Smooth muscle cell (in vitro differentiated cells): ENCODE results near the gene GDPD5. TPM values are rescaled to one million over a fixed set of nuclear protein-coding genes. Genes with fewer than 3 reads are reported as not detected.

Experiments used
- DNase-seq: peaks from one replicate; lab custom pipeline; 2025; ENCODE audit not compliant: unreplicated experiment; lab: John Stamatoyannopoulos, UW
- H2AFZ ChIP-seq: fragments of 200-600 bp; sonication (generic); 2 replicates; pipeline ENCODE4 v1.6.0; 2016; ENCODE audit warnings: antibody characterized with exemption, low read depth, mild to moderate bottlenecking
- H3F3A ChIP-seq: fragments of 200-600 bp; sonication (generic); 2 replicates; pipeline ENCODE4 v1.6.0; 2017; ENCODE audit warnings: antibody characterized with exemption, low read depth
- H3K27ac ChIP-seq: fragments of 200-600 bp; sonication (generic); 2 replicates; pipeline ENCODE4 v1.5.1; 2016; ENCODE audit warnings: low read depth, mild to moderate bottlenecking
- H3K27me3 ChIP-seq: fragments of 200-600 bp; sonication (generic); 2 replicates; pipeline ENCODE4 v1.6.1; 2016; ENCODE audit warnings: low read depth, mild to moderate bottlenecking
- H3K36me3 ChIP-seq: fragments of 200-600 bp; sonication (generic); 2 replicates; pipeline ENCODE4 v1.5.1; 2016; ENCODE audit warnings: low read depth
- H3K4me1 ChIP-seq: fragments of 200-600 bp; sonication (generic); 2 replicates; pipeline ENCODE4 v1.5.1; 2016; ENCODE audit warnings: low read depth
- H3K4me2 ChIP-seq: fragments of 200-600 bp; sonication (generic); 2 replicates; pipeline ENCODE4 v1.6.0; 2016; ENCODE audit warnings: mild to moderate bottlenecking
- H3K4me3 ChIP-seq: fragments of 200-600 bp; sonication (generic); 2 replicates; pipeline ENCODE4 v1.5.1; 2016; ENCODE audit warnings: mild to moderate bottlenecking
- H3K79me2 ChIP-seq: fragments of 200-600 bp; sonication (generic); 2 replicates; pipeline ENCODE4 v1.6.0; 2016; ENCODE audit warnings: low read depth, mild to moderate bottlenecking
- H3K9ac ChIP-seq: fragments of 200-600 bp; sonication (generic); 2 replicates; pipeline ENCODE4 v1.6.0; 2016; ENCODE audit warnings: low read depth
- H3K9me3 ChIP-seq: fragments of 200-600 bp; sonication (generic); replicated peaks from 2 replicates; pipeline ENCODE4 v1.5.1; 2016; ENCODE audit warnings: low read depth
- H4K20me1 ChIP-seq: fragments of 200-600 bp; sonication (generic); 2 replicates; pipeline ENCODE4 v1.6.0; 2016; ENCODE audit warnings: low read depth
- CTCF ChIP-seq: fragments of 200-600 bp; sonication (generic); IDR thresholded peaks from 2 replicates; pipeline ENCODE4 v1.5.1; 2017; ENCODE audit warnings: borderline replicate concordance, mild to moderate bottlenecking, antibody characterized with exemption; ENCODE audit not compliant: insufficient read depth, poor library complexity, severe bottlenecking
- WGBS: methylation state at CpG from one replicate; pipeline ENCODE4 v1.1.7; 2016; ENCODE audit warnings: low lambda C conversion rate; 5-methylcytosine and 5-hydroxymethylcytosine counted together
- polyA plus RNA-seq: library from polyadenylated mRNA; unstranded; fragments of >200 nt; fragmentation: Nextera tagmentation; extraction: Ambion mirVana; gene quantifications from 2 replicates; pipeline ENCODE4 v1.2.1, GENCODE V29; 2016
- total RNA-seq: library from RNA; depleted of rRNA; stranded (reverse); fragments of >200 nt; gene quantifications from 2 replicates; pipeline ENCODE4 v1.2.3, GENCODE V29; 2014

The GDPD5 gene
- total and polyA plus RNA-seq, 2 experiments from 2014 or later, result 2.3 to 5.8 TPM

- Histone ChIP-seq H3F3A (no peaks in the 10 kb centered on the region), H3K27ac (no peak overlapping the region), H4K20me1 (no peaks in the 10 kb centered on the region), H3K4me2 (no peak overlapping the region), H3K27me3 (peaks cover under 1% of the 10 kb centered on the region), H3K4me3 (no peak overlapping the region), H3K9me3 (no peaks in the 10 kb centered on the region), H3K9ac (no peak overlapping the region), H2AFZ (no peak overlapping the region), H3K36me3 (no peaks in the 10 kb centered on the region), H3K4me1 (peaks cover 24% of the 10 kb centered on the region), H3K79me2 (no peaks in the 10 kb centered on the region)
- 71% methylated on average over 9 of the region's 9 CpGs for WGBS
- DNase-seq, result no peak
- TF ChIP-seq CTCF, result no peak
These were observed 6.7 kb downstream of the GDPD5 start for GRCh38 chr11:75518771-75519653.

DNA sequence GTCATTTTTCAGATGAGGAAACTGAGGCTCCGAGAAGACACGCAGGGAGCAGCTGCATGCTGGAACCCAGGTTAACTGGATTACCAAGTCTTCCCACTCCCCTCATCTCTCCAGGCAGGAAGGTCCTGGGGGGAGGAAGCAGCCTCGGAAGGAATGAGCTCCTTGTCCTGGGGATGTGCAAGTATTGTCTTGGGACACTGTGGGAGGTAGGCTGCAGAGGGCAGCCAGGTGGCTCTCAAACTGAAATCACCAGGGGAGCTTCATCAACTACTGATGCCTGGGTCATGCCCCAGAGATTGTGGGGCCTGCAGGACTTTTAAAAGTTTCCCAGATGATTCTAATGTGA, 7.6 kb downstream of the GDPD5 start:
- Histone ChIP-seq H3K9me3 (no peaks in the 10 kb centered on the region), H3K9ac (no peak overlapping the region), H4K20me1 (no peaks in the 10 kb centered on the region)

DNA sequence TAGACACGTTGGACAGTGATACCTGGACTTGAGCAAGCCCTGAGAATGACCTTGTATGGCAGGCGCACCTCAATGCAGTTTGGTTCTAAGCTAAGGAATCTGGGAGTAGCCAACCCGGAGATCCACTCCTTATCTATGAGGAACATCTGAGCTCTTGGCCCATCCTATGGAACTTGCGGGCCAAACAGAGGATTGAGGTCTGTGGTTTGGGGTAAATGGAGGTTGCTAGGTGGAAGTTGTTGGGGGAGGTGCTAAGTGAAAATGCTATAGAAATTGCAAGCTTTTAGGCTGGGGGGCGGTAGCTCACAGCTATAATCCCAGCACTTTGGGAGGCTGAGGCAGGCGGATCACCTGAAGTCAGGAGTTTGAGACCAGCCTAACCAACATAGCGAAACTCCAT, 8.9 kb downstream of the GDPD5 start:
- no peak overlapping the region for H3K4me2 ChIP-seq
- no peaks in the 10 kb centered on the region for H4K20me1 ChIP-seq
- no peak for TF ChIP-seq CTCF
- WGBS, result 93% methylated on average over 7 of the region's 7 CpGs
- DNase-seq, result no peak
- H3F3A ChIP-seq, result no peaks in the 10 kb centered on the region
- H2AFZ ChIP-seq, result no peak overlapping the region
- no peak overlapping the region for H3K9ac ChIP-seq
- no peaks in the 10 kb centered on the region for H3K27me3 ChIP-seq
- H3K4me3 ChIP-seq, result no peak overlapping the region
- H3K36me3 ChIP-seq, result no peaks in the 10 kb centered on the region
- no peaks in the 10 kb centered on the region for H3K79me2 ChIP-seq
- H3K9me3 ChIP-seq, result no peaks in the 10 kb centered on the region
- H3K27ac ChIP-seq, result no peak overlapping the region
- H3K4me1 ChIP-seq, result peaks cover 24% of the 10 kb centered on the region

More for the DNA sequence above, 7.6 kb downstream of the GDPD5 start:
- H3K4me2 ChIP-seq, result no peak overlapping the region
- no peaks in the 10 kb centered on the region for H3F3A ChIP-seq
- no peaks in the 10 kb centered on the region for H3K79me2 ChIP-seq
- no peaks in the 10 kb centered on the region for H3K27me3 ChIP-seq
- DNase-seq, result no peak
- no peak overlapping the region for H3K27ac ChIP-seq
- H2AFZ ChIP-seq, result no peak overlapping the region
- peaks cover 24% of the 10 kb centered on the region for H3K4me1 ChIP-seq
- WGBS, result 93% methylated on average over 3 of the region's 3 CpGs
- no peak for TF ChIP-seq CTCF
- no peaks in the 10 kb centered on the region for H3K36me3 ChIP-seq
- no peak overlapping the region for H3K4me3 ChIP-seq

- Histone ChIP-seq H3K9ac (no peak overlapping the region), H3K79me2 (no peaks in the 10 kb centered on the region), H3K4me2 (no peak overlapping the region), H3K9me3 (no peaks in the 10 kb centered on the region), H3K27me3 (no peaks in the 10 kb centered on the region), H2AFZ (no peak overlapping the region), H3K36me3 (no peaks in the 10 kb centered on the region), H3K4me3 (no peak overlapping the region), H3K27ac (no peak overlapping the region), H3F3A (no peaks in the 10 kb centered on the region), H4K20me1 (no peaks in the 10 kb centered on the region), H3K4me1 (peaks cover 24% of the 10 kb centered on the region)
- no peak for TF ChIP-seq CTCF
- 93% methylated on average over 3 of the region's 3 CpGs for WGBS
- no peak for DNase-seq
These were observed 9.6 kb downstream of the GDPD5 start for GRCh38 chr11:75516140-75516539.
